Epithelial cell of esophagus (primary cell): Measurements from ENCODE around the gene OTX2.

Source experiments
- DNase-seq: peaks from one replicate; pipeline ENCODE4 v3.0.0; 2010; ENCODE audit warnings: low read depth
- H3K4me3 ChIP-seq: 2 replicates; pipeline ENCODE4 v1.5.1; 2011; ENCODE audit warnings: mild to moderate bottlenecking, low read length, control low read depth
- CTCF ChIP-seq: IDR thresholded peaks from 2 replicates; pipeline ENCODE4 v1.5.1; 2011; ENCODE audit warnings: low read depth, mild to moderate bottlenecking, low read length, control low read depth, inconsistent platforms; ENCODE audit not compliant: insufficient read depth; ENCODE audit errors: missing control alignments

The OTX2 gene

GRCh38 chr14:56813143-56813551 lies 2.9 kb upstream of the OTX2 start:
- DNase-seq: no peak
- no peak overlapping the region for H3K4me3 ChIP-seq
- TF ChIP-seq CTCF: no peak

- no peak for TF ChIP-seq CTCF
- no peak for DNase-seq
Observed at GRCh38 chr14:56812364-56813141, 2.3 kb upstream of the OTX2 start.

DNA sequence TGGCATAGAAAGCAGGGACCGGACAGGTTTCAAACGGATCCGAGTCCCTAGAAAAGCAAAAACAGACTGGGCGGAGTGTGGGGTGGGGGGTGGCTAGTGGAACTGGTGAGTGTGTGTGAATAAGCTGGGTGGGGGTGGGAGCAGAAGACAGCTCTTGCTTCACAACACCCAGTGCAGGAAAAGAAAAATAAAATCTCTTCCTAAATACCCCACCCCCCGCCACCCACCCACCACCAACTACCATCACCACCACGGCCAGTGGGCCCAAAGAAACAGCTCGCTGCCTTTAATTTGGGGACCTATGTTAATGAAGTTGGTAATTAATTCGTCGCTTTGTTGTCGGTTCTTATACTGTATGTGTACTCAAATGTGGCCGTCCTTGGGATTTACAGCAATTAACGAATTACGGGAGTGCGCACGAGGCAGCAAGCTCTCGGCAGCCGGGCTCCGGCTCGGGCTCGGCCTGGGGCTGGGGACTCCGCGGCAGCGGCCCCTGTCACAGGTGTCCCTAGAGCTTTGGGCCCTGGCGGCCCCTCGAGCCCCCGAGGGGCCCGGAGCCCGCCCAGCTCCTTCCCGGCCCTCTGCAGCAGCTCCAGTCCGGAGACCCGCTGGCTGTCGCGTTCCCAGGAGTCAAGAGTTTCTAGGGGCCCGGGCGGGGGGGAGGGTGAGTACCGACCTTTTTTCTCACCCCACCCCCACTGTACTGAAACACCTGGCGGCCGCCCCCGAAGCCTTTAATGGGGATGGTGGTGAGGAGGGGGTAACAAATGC lies 1.5 kb upstream of the OTX2 start:
- no peak for TF ChIP-seq CTCF
- DNase-seq: no peak
- no peak overlapping the region for H3K4me3 ChIP-seq

More at GRCh38 chr14:56812364-56813141, 2.3 kb upstream of the OTX2 start:
- H3K4me3 ChIP-seq: no peak overlapping the region

DNA sequence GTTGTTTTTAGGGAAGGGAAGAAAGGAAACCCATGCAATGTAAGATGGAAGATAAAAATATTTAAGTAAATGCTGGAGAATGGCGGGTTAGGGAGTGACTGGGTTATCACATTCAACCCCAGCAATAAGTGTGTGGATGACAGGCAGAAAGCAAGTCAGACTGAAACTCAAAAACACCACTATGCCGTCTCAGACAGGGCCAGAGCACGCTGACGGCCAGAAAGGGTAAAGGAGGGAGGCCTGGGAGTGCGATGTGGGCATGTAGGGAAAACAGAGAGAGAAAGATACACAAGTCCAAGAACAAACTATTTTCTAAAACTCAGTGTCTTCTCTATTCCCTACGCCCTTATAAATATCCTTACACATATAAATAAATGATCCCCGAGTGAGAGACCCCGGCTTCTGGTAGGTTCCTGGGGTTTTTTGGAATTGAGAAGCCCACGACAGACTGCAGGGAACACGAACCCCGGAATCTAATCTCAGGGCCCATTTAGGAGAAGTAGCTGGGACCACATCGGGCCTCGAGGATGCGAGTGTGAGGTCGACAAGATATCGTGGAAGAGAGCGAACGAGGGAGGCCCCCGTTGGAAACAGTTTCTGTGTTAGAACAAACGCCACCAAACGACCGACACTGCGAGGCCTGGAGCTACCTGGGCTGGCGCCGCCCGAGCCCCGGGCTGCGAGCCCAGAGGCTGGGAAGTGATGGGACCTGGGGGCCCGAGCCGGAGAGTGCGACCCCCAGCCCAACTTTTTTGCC lies 735 bp upstream of the OTX2 start:
- DNase-seq: no peak
- no peak for TF ChIP-seq CTCF
- H3K4me3 ChIP-seq: no peak overlapping the region

DNA sequence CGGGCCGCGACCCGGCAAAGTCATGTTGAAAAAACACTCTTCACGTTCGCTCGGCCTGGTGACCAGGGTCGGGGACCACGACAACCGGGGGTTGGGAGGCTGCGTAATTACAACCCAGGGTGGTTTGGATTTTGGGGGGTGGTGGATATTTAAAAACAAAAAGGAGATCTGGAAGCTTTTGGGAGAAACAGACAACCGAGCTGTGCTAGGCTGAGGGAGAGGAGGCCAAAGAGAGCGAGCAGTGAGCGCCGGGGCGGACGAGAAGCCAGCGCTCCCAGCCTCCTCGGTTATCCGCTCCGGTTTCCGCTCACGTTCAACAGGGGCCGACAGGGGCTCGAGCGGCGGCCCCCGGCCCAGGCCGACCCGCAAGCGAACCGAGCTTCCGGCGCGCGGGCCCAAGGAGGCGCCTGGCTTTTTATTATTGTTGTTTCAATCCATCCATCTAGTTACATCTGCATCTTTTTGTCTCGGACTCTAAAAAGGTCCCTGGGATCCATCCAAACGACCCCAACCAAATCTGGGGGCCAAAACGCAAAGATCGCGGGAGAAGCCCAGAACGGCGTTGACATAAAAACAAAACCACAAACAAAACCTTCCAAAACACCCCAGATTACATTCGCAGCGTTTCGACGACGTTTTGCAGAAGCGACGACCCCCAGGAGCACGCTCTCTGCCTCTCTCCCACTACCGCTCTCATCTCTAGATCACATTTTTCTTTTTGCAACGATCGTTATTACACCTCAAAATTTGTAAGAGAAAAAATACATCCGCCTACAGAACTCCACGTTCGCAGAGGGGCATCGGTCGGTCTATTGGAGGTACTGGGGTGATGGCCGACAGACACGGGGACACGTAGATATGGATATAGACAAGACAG lies 771 bp downstream of the OTX2 start:
- H3K4me3 ChIP-seq: no peak overlapping the region
- DNase-seq: no peak
- TF ChIP-seq CTCF: no peak
